HG03565 (cell line): ENCODE data around the gene FAM24A.

Source experiments
- ATAC-seq: cut with Tn5 transposase; IDR thresholded peaks from one replicate; pipeline ENCODE4 v1.9.1; 2021; ENCODE audit warnings: mild to moderate bottlenecking, moderate library complexity; ENCODE audit not compliant: unreplicated experiment

Gene FAM24A

GRCh38 chr10:122930140-122930539 lies 19.7 kb downstream of the FAM24A start:
- ATAC-seq = no peak

- ATAC-seq = no peak
Observed at GRCh38 chr10:122931088-122931906, 20.9 kb downstream of the FAM24A start.

GRCh38 chr10:122939133-122939855 lies 28.9 kb downstream of the FAM24A start:
- no peak for ATAC-seq

DNA sequence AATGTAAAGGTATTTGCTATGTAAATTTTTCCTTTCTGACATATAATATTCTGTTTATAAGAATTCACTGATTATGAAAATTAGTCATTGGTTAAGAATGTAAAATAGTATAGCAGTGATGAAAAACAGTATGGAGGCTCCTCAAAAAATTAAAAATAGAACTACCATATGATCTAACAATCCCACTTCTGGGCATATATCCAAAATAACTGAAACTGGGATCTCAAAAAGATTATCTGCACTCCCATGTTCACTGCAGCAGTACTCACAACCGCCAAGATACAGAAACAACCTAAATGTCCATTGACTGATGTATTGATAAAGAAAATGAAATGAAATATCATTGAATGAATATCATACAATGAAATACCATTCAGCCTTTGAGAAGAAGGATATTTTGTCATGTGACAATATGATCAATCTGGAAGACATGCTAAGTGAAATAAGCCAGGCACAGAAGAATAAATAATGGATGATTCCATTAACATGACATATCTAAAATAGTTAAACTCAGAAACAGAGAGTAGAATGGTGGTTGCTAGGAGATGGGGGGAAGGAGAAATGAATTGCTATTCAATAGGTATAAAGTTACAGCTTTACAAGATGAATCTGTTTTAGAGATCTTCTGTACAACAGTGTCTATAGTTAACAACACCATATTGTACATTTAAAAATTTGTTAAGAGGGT lies 29.6 kb downstream of the FAM24A start:
- ATAC-seq = no peak

DNA sequence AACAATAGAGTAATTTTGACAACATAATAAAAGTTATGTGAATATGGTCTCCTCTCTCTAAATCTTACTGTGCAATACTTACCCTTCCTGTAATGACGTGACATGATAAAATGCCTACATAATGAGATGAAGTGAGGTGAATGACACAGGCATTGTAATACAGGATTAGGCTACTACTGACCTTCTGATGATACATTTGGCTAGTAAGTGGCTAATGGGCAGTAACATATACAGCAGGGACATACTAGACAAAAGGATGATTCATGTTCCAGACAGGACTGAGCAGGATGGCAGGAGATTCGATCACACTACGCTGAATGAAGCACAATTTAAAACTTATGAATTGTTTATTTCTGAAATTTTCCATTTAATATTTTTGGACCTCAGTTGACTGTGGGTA lies 38.9 kb downstream of the FAM24A start:
- ATAC-seq = no peak

DNA sequence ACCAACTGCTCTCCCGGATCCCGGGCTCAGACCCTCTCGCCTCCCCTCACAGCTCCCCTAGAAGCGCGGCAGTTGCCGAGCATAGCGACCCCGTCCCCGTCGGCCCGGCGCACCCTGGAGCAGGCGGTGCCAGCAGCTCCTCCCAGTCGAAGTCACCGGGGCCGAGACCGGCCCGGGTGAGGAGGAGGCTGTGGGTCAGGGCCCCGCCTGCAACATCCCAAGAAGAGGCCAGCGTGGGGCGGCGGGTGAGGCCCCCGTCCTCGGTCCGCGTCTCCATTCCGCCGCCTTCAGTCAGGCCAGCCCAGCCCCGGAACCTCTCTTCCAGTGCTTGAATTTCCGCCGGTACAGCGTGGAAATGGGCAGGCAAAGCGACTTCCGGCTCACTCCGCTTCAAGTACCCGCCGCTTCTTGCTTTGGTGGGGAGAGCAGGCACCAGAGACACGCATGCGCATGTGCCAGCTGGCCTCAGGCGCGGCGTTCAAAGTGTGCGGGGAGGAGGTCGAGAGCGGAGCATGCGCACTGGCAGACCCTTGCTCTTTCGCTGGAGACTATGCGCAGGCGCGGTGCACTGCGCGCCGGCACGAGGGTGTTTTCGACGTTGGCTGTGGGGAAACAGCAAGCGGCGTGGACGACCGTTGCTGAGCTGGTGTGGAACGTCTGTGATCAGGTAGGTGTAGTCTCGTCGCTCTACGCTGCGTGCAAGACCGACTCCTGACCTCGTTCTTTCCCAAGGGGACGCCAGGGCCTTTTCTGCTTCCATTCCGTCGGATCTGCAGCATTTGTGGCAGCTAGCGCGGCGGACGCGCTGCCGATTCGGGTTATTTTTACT lies 43.7 kb downstream of the FAM24A start, which contains the start of gene C10orf88:
TSS of gene C10orf88 (minus strand) at position 326 of the 829 bp plus-strand sequence. CDS start at position 277, 49 bp downstream.
- ATAC-seq = peak; percentile 92

DNA sequence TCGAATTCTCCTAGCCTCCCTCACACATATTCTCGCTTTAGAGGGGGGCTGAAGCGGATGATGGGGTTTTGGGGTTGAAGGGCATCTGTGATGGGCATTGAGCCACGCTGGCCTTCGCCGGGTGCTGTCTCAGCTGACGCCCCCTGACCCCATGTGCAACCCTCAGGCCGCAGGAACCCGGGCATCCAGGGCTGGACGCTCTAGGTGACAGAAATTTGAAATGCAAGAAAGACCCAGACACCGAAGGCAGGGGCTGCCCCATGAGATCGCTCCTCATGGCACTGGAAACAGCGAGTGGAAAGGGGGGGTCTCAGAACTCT lies 44.3 kb downstream of the FAM24A start:
- ATAC-seq = no peak

DNA sequence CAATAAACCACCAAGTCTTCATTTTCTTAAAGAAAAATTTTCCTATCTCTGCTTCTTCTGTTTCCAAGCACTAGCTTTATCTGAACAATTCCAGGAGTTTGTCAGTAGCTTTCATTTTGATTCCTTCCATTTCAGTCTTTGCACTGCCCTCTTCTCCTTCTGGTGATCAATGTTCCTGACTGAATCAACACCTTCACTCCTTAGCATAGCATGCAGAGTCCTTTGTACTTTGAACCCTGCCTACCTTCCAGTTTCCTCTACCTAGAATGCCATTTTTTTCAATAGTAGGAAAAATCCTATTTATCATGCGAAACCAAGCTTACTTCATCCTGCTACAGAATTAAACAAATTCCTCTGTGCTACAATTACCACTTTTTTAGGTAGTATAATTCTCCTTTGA lies 45.5 kb downstream of the FAM24A start:
- ATAC-seq = no peak

DNA sequence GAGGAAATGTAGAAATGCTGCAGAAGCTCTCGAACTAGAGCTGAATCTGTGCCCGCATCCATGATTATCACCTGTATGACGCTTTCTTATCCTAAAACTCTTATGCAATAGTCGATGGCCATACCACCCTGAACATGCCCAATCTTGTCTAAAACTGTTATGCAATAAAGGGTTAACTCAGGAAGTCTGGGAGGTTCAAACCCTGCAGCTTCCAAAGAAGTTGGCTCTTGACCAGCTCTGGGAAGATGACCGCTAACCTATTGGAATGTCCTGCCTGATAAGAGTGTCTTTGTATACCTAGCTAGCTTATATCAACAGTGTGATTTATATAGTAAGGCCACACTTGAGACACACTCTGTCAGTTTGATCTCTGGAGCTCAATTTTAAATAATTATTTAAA lies 47.1 kb downstream of the FAM24A start:
- no peak for ATAC-seq

- ATAC-seq = no peak
Observed at GRCh38 chr10:122962405-122962804, 52.0 kb downstream of the FAM24A start.
